Body of pancreas (tissue), 4 donors: Measurements from ENCODE around the gene IL9R.
"Not testable (repeated sequence)": the region's sequence is repeated elsewhere in the genome, so short reads cannot be mapped to it uniquely, and the experiment has no call there.

Source experiments
- CTCF ChIP-seq, 7 experiments: fragments of 450-650 bp in 4 of 7; fragments of 200-600 bp in 3 of 7; sonication (generic) in 3 of 7; IDR thresholded peaks; one replicate each; pipeline ENCODE4 v1.5.1; 2016 to 2019; ENCODE audit warnings: antibody characterized with exemption in 7 of 7
- POLR2A ChIP-seq, 3 donors: fragments of 450-650 bp; IDR thresholded peaks; one replicate each; pipeline ENCODE4 v1.6.1; 2016; ENCODE audit warnings: antibody characterized with exemption in 3 of 3, mild to moderate bottlenecking in 2 of 3

- TF ChIP-seq CTCF, POLR2A (IDR thresholded peaks at IDR 0.05): not testable (repeated sequence)
Observed at GRCh38 chrX:156006468-156006867, 9.0 kb downstream of the IL9R start.
